WTC11 (cell line): ENCODE measurements around the gene FOXO1. TPM values are rescaled to one million over a fixed set of nuclear protein-coding genes. Genes with fewer than 3 reads are reported as not detected.

Source experiments
- ATAC-seq: fragments of 200-7000 bp; cut with Tn5 transposase; 2 replicates; pipeline ENCODE4 v1.10.0; 2021; ENCODE audit warnings: mild to moderate bottlenecking, moderate library complexity
- CTCF ChIA-PET: fragments of 300-600 bp; sonication (Branson Sonifier 250); formaldehyde crosslinking; loops from one replicate; lab custom pipeline; 2021; ENCODE audit warnings: antibody characterized with exemption; lab: Charles Lee
- POLR2A ChIA-PET: fragments of 350-600 bp; sonication (Branson Sonifier 250); formaldehyde crosslinking; loops from one replicate; lab custom pipeline; 2021; ENCODE audit warnings: antibody characterized with exemption; lab: Charles Lee
- DNase-seq: peaks from one replicate; pipeline ENCODE4 v3.0.0; 2021; ENCODE audit warnings: low spot score
- H3K27ac Mint-ChIP-seq: 2 replicates; pipeline ENCODE4 v1.8.0; 2021; ENCODE audit warnings: mixed read lengths
- H3K27me3 Mint-ChIP-seq: 2 replicates; pipeline ENCODE4 v1.8.0; 2021; ENCODE audit warnings: low read depth, mild to moderate bottlenecking, moderate library complexity, mixed read lengths
- H3K36me3 Mint-ChIP-seq: 2 replicates; pipeline ENCODE4 v1.8.0; 2021; ENCODE audit warnings: mixed read lengths
- H3K4me1 Mint-ChIP-seq: 2 replicates; pipeline ENCODE4 v1.8.0; 2022; ENCODE audit warnings: mixed read lengths
- H3K4me3 Mint-ChIP-seq: 2 replicates; pipeline ENCODE4 v1.8.0; 2021; ENCODE audit warnings: mild to moderate bottlenecking, moderate library complexity, mixed read lengths
- H3K9me3 Mint-ChIP-seq: 2 replicates; pipeline ENCODE4 v1.8.0; 2021; ENCODE audit warnings: mixed read lengths
- CREB1 ChIP-seq: sonication (generic); formaldehyde crosslinking; IDR thresholded peaks from 2 replicates; pipeline ENCODE4 v1.8.0; 2023; ENCODE audit warnings: mild to moderate bottlenecking, missing genetic modification reagents
- GABPB1 ChIP-seq: sonication (generic); formaldehyde crosslinking; IDR thresholded peaks from 2 replicates; pipeline ENCODE4 v1.8.1; 2023; ENCODE audit warnings: mild to moderate bottlenecking, missing genetic modification reagents
- IRF2 ChIP-seq: sonication (generic); formaldehyde crosslinking; IDR thresholded peaks from 2 replicates; pipeline ENCODE4 v1.8.0; 2022; ENCODE audit warnings: low read depth, missing genetic modification reagents, borderline replicate concordance
- JUN ChIP-seq: sonication (generic); formaldehyde crosslinking; IDR thresholded peaks from 2 replicates; pipeline ENCODE4 v1.8.0; 2023; ENCODE audit warnings: mild to moderate bottlenecking, missing genetic modification reagents
- KAT7 ChIP-seq: sonication (generic); formaldehyde crosslinking; IDR thresholded peaks from 2 replicates; pipeline ENCODE4 v1.8.1; 2023; ENCODE audit warnings: missing genetic modification reagents, mild to moderate bottlenecking, borderline replicate concordance
- MXD4 ChIP-seq: fragments of 250-450 bp; sonication (Bioruptor Pico); IDR thresholded peaks from 2 replicates; pipeline ENCODE4 v1.8.0; 2021; ENCODE audit warnings: mild to moderate bottlenecking, moderate library complexity, borderline replicate concordance
- NFATC4 ChIP-seq: fragments of 250-450 bp; sonication (Bioruptor Pico); IDR thresholded peaks from 2 replicates; pipeline ENCODE4 v1.9.0; 2021; ENCODE audit warnings: mild to moderate bottlenecking
- NR2C2 ChIP-seq: sonication (generic); formaldehyde crosslinking; IDR thresholded peaks from 2 replicates; pipeline ENCODE4 v1.8.0; 2022; ENCODE audit warnings: mild to moderate bottlenecking, missing genetic modification reagents
- RORB ChIP-seq: fragments of 250-450 bp; sonication (Bioruptor Pico); IDR thresholded peaks from 2 replicates; pipeline ENCODE4 v1.9.0; 2021; ENCODE audit warnings: mild to moderate bottlenecking
- SMAD4 ChIP-seq: sonication (generic); formaldehyde crosslinking; IDR thresholded peaks from 2 replicates; pipeline ENCODE4 v1.8.0; 2022; ENCODE audit warnings: mild to moderate bottlenecking, missing genetic modification reagents
- ZBTB21 ChIP-seq: sonication (generic); formaldehyde crosslinking; IDR thresholded peaks from 2 replicates; pipeline ENCODE4 v1.8.1; 2023; ENCODE audit warnings: mild to moderate bottlenecking, missing genetic modification reagents, borderline replicate concordance
- ZNF138 ChIP-seq: sonication (generic); formaldehyde crosslinking; conservative IDR thresholded peaks from 2 replicates; pipeline ENCODE4 v1.8.1; 2022; ENCODE audit warnings: mild to moderate bottlenecking, moderate library complexity, missing genetic modification reagents
- ZNF219 ChIP-seq: sonication (generic); formaldehyde crosslinking; IDR thresholded peaks from 2 replicates; pipeline ENCODE4 v1.8.0; 2023; ENCODE audit warnings: missing genetic modification reagents, mild to moderate bottlenecking, borderline replicate concordance
- ZNF232 ChIP-seq: sonication (generic); formaldehyde crosslinking; IDR thresholded peaks from 2 replicates; pipeline ENCODE4 v1.8.0; 2022; ENCODE audit warnings: mild to moderate bottlenecking, missing genetic modification reagents
- total RNA-seq: library from RNA; stranded (reverse); gene quantifications from 3 replicates; pipeline ENCODE4 v1.2.3, GENCODE V29; 2021
- TF ChIP-seq, protein P1 (sequence below): sonication (generic); formaldehyde crosslinking; IDR thresholded peaks from 2 replicates; pipeline ENCODE4 v1.8.0; 2022; ENCODE audit warnings: missing genetic modification reagents
- TF ChIP-seq, protein P2 (sequence below): sonication (generic); formaldehyde crosslinking; IDR thresholded peaks from 2 replicates; pipeline ENCODE4 v1.8.1; 2023; ENCODE audit warnings: mild to moderate bottlenecking, moderate library complexity, missing genetic modification reagents
- TF ChIP-seq, protein P3 (sequence below): sonication (generic); formaldehyde crosslinking; conservative IDR thresholded peaks from 2 replicates; pipeline ENCODE4 v1.8.1; 2022; ENCODE audit warnings: mild to moderate bottlenecking, missing genetic modification reagents
- TF ChIP-seq, protein P4 (sequence below): fragments of 250-450 bp; sonication (Bioruptor Pico); IDR thresholded peaks from 2 replicates; pipeline ENCODE4 v1.9.0; 2021; ENCODE audit warnings: mild to moderate bottlenecking
- TF ChIP-seq, protein P5 (sequence below): sonication (generic); formaldehyde crosslinking; IDR thresholded peaks from 2 replicates; pipeline ENCODE4 v1.8.1; 2022; ENCODE audit warnings: missing genetic modification reagents, borderline replicate concordance
- TF ChIP-seq, protein P6 (sequence below): fragments of 200-600 bp; IDR thresholded peaks from 2 replicates; pipeline ENCODE4 v1.8.0; 2022; ENCODE audit warnings: antibody characterized with exemption

The FOXO1 gene
- total RNA-seq, 1 experiment from 2014 or later = 37.9 TPM

DNA sequence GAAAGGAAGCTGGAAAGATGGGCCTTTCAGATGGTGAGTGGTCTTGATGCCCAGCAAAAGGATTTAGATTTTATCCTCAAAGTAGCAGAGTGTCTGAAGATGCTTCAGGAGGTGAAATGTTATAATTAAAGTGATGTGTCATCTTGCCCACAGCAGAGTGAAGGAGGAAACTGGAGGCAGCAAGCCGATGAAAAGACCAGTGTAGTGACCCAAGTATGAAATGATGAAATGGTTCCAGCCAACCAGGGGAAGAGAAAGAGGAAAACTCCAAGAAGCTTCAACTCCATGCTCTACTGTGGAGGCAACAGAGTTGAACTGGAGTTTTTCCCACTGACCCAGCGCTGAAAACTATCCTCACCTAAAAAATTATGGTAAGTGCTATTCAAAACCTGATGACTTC is 66.7 kb downstream of the FOXO1 start (continued):
- TF ChIP-seq, protein P1, sequence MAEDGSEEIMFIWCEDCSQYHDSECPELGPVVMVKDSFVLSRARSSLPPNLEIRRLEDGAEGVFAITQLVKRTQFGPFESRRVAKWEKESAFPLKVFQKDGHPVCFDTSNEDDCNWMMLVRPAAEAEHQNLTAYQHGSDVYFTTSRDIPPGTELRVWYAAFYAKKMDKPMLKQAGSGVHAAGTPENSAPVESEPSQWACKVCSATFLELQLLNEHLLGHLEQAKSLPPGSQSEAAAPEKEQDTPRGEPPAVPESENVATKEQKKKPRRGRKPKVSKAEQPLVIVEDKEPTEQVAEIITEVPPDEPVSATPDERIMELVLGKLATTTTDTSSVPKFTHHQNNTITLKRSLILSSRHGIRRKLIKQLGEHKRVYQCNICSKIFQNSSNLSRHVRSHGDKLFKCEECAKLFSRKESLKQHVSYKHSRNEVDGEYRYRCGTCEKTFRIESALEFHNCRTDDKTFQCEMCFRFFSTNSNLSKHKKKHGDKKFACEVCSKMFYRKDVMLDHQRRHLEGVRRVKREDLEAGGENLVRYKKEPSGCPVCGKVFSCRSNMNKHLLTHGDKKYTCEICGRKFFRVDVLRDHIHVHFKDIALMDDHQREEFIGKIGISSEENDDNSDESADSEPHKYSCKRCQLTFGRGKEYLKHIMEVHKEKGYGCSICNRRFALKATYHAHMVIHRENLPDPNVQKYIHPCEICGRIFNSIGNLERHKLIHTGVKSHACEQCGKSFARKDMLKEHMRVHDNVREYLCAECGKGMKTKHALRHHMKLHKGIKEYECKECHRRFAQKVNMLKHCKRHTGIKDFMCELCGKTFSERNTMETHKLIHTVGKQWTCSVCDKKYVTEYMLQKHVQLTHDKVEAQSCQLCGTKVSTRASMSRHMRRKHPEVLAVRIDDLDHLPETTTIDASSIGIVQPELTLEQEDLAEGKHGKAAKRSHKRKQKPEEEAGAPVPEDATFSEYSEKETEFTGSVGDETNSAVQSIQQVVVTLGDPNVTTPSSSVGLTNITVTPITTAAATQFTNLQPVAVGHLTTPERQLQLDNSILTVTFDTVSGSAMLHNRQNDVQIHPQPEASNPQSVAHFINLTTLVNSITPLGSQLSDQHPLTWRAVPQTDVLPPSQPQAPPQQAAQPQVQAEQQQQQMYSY = no peak
- TF ChIP-seq, all 79 proteins: peak for 0

DNA sequence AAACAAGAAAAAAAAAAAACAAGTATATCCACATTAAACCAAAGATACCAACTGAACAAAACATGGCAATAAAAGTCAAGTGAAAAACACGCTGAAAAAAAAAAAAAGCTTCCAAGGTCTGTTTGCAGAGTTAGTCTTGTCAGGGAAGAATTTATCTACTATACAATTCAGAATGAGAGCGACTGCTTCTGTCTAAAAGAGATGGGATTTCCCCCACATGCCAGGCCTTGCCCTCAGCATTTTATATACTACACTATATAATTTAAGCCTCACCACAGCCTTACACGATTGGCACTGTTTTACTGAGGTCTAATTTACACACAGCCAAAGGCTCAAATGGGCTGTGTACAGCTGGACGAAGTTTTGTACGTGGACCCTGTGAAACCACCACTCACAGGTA is 67.3 kb downstream of the FOXO1 start:
- Mint-ChIP-seq H3K27ac (no peak overlapping the region; the same call in 1 of the 2 replicates), H3K36me3 (no peaks in the 10 kb centered on the region), H3K4me1 (peaks cover 83% of the 10 kb centered on the region), H3K9me3 (no peaks in the 10 kb centered on the region), H3K27me3 (no peaks in the 10 kb centered on the region)
- ATAC-seq (no peak), DNase-seq (no peak)
- TF ChIP-seq NFATC4 (CRISPR knock-in tag) (no peak), ZNF219 (CRISPR knock-in tag) (no peak), CREB1 (no peak), MXD4 (CRISPR knock-in tag) (no peak), ZBTB21 (CRISPR knock-in tag) (no peak), NR2C2 (CRISPR knock-in tag) (no peak), ZNF232 (CRISPR knock-in tag) (no peak), JUN (CRISPR knock-in tag) (no peak), SMAD4 (CRISPR knock-in tag) (no peak), ZNF138 (no peak), GABPB1 (CRISPR knock-in tag) (no peak), KAT7 (no peak), IRF2 (CRISPR knock-in tag) (no peak), RORB (CRISPR knock-in tag) (no peak)
- TF ChIP-seq, protein P2, sequence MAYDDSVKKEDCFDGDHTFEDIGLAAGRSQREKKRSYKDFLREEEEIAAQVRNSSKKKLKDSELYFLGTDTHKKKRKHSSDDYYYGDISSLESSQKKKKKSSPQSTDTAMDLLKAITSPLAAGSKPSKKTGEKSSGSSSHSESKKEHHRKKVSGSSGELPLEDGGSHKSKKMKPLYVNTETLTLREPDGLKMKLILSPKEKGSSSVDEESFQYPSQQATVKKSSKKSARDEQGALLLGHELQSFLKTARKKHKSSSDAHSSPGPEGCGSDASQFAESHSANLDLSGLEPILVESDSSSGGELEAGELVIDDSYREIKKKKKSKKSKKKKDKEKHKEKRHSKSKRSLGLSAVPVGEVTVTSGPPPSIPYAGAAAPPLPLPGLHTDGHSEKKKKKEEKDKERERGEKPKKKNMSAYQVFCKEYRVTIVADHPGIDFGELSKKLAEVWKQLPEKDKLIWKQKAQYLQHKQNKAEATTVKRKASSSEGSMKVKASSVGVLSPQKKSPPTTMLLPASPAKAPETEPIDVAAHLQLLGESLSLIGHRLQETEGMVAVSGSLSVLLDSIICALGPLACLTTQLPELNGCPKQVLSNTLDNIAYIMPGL (CRISPR knock-in tag) = no peak
- TF ChIP-seq, protein P3, sequence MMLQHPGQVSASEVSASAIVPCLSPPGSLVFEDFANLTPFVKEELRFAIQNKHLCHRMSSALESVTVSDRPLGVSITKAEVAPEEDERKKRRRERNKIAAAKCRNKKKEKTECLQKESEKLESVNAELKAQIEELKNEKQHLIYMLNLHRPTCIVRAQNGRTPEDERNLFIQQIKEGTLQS (CRISPR knock-in tag) = no peak
- TF ChIP-seq, protein P4, sequence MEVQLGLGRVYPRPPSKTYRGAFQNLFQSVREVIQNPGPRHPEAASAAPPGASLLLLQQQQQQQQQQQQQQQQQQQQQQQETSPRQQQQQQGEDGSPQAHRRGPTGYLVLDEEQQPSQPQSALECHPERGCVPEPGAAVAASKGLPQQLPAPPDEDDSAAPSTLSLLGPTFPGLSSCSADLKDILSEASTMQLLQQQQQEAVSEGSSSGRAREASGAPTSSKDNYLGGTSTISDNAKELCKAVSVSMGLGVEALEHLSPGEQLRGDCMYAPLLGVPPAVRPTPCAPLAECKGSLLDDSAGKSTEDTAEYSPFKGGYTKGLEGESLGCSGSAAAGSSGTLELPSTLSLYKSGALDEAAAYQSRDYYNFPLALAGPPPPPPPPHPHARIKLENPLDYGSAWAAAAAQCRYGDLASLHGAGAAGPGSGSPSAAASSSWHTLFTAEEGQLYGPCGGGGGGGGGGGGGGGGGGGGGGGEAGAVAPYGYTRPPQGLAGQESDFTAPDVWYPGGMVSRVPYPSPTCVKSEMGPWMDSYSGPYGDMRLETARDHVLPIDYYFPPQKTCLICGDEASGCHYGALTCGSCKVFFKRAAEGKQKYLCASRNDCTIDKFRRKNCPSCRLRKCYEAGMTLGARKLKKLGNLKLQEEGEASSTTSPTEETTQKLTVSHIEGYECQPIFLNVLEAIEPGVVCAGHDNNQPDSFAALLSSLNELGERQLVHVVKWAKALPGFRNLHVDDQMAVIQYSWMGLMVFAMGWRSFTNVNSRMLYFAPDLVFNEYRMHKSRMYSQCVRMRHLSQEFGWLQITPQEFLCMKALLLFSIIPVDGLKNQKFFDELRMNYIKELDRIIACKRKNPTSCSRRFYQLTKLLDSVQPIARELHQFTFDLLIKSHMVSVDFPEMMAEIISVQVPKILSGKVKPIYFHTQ (CRISPR knock-in tag) = no peak
- TF ChIP-seq, protein P5, sequence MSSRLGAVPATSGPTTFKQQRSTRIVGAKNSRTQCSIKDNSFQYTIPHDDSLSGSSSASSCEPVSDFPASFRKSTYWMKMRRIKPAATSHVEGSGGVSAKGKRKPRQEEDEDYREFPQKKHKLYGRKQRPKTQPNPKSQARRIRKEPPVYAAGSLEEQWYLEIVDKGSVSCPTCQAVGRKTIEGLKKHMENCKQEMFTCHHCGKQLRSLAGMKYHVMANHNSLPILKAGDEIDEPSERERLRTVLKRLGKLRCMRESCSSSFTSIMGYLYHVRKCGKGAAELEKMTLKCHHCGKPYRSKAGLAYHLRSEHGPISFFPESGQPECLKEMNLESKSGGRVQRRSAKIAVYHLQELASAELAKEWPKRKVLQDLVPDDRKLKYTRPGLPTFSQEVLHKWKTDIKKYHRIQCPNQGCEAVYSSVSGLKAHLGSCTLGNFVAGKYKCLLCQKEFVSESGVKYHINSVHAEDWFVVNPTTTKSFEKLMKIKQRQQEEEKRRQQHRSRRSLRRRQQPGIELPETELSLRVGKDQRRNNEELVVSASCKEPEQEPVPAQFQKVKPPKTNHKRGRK (CRISPR knock-in tag) = no peak
- TF ChIP-seq, protein P6, sequence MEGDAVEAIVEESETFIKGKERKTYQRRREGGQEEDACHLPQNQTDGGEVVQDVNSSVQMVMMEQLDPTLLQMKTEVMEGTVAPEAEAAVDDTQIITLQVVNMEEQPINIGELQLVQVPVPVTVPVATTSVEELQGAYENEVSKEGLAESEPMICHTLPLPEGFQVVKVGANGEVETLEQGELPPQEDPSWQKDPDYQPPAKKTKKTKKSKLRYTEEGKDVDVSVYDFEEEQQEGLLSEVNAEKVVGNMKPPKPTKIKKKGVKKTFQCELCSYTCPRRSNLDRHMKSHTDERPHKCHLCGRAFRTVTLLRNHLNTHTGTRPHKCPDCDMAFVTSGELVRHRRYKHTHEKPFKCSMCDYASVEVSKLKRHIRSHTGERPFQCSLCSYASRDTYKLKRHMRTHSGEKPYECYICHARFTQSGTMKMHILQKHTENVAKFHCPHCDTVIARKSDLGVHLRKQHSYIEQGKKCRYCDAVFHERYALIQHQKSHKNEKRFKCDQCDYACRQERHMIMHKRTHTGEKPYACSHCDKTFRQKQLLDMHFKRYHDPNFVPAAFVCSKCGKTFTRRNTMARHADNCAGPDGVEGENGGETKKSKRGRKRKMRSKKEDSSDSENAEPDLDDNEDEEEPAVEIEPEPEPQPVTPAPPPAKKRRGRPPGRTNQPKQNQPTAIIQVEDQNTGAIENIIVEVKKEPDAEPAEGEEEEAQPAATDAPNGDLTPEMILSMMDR = no peak
- TF ChIP-seq, all 79 proteins: peak for 0
- CTCF ChIA-PET = interaction anchor here (0.6 kb wide), 1 partner anchor 186 kb away, joined by 3 read pairs; no protein-coding TSS in a partner anchor
- POLR2A ChIA-PET = interaction anchor here (0.7 kb wide), 1 partner anchor 39 kb away, joined by 3 read pairs; no protein-coding TSS in a partner anchor
- H3K4me3 Mint-ChIP-seq = no peak overlapping the region
